Activated T-cell treated with anti-CD3 and anti-CD28 coated beads for 24 hours (primary cell): ENCODE results near the gene SYT13.
"Not testable (repeated sequence)": the region's sequence is repeated elsewhere in the genome, so short reads cannot be mapped to it uniquely, and the experiment has no call there.

Source experiments
- DNase-seq: peaks from one replicate; pipeline ENCODE4 v3.0.0-alpha.2; 2020; ENCODE audit warnings: low read depth

The SYT13 gene

GRCh38 chr11:45272701-45273100 lies 13.4 kb downstream of the SYT13 start:
- DNase-seq = no peak

- DNase-seq = no peak
Measured at GRCh38 chr11:45270946-45271716, 15.0 kb downstream of the SYT13 start.

DNA sequence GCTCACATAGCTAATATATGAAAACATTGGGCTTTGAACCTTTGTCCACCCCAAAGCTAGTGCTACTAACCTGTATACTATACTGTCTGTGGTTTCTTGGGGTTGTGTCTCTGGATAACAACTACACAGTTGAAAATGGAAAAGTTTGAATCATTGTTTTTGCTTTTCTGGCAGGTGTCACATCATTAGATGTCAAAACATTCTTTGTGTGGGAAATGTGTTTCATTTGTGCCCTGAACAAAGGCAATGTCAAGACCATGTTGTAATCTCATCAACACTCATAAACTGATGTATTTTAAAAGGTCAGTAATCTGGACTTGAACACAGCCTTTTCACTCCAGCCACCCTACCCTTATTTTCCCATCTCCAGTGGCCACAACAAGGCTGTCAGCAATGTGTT lies 16.5 kb downstream of the SYT13 start:
- DNase-seq = no peak

DNA sequence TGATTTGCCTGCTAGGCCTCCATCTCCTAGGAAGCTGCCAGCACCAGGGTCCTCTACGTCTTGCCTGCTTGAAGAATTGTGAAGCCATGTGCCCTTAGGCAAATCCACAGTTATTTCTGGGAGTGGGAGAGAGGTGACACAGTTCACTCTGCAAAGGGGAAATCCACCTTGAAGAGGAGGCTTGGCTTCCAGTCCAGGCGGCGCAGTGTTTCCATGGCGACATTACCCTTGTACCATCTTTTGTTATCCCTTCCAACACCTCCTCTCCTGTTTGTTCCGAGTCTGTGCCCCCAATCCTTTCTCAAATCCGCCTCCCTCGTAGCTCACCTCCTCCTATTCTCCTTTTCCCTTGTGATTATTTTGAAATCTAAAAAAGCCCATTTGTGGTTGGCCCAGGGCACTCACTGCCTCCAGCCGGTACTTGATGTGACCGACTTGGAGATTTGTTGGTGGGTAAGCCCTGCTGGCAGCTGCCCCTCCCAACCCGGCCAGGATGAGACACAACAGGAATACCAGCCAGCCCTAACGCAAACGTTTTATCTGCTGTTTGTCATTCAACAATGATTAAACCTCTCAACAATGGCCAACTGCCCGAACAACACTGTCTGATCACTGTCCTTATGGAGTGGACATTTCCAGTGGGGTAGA lies 18.4 kb downstream of the SYT13 start:
- no peak for DNase-seq

GRCh38 chr11:45267052-45267451 lies 19.1 kb downstream of the SYT13 start:
- no peak for DNase-seq

DNA sequence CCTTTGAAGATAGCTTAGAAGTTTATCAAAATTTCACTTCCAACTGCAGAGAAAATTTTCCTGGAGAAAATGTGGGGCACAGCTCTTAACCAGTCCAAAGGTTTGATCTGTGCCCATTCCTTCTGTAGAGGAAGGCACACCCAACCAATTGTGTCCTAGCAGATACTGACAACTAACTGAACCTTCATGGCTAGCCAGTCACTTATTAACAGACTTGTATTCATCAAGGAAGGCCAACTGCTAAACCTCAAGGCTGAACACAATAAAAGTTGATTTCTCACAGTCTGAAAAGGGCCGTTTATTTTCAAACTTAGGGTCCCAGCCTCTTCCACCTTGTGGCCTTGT lies 19.5 kb downstream of the SYT13 start:
- DNase-seq = no peak

GRCh38 chr11:45265969-45266675 lies 20.0 kb downstream of the SYT13 start:
- DNase-seq = no peak

GRCh38 chr11:45264839-45265515 lies 21.2 kb downstream of the SYT13 start:
- no peak for DNase-seq

- no peak for DNase-seq
Measured at GRCh38 chr11:45263773-45264172, 22.4 kb downstream of the SYT13 start.

- no peak for DNase-seq
Measured at GRCh38 chr11:45262900-45263299, 23.2 kb downstream of the SYT13 start.

- no peak for DNase-seq
Measured at GRCh38 chr11:45260071-45260470, 26.1 kb downstream of the SYT13 start.

- DNase-seq = no peak
Measured at GRCh38 chr11:45259592-45259991, 26.5 kb downstream of the SYT13 start.

- no peak for DNase-seq
Measured at GRCh38 chr11:45258982-45259530, 27.1 kb downstream of the SYT13 start.

DNA sequence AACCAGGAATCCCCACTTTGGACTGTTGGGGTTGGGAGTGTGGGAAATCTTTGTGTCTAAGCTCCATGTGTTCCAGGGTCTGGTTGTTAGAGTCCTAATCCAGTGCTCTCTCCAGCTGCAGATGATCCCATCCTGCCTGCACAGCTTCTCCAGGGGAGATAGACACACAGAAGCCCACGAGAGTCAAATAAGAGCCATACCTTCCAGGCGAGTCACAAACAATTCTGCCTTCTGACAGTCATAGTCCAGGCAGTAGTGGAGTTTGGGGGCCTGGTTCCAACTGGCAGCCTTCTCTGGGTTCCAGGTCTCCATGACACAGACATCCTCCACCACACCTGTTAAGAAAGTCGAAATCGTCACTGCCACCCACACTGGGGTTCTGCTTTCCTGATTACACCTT lies 32.1 kb downstream of the SYT13 start:
- DNase-seq = no peak

DNA sequence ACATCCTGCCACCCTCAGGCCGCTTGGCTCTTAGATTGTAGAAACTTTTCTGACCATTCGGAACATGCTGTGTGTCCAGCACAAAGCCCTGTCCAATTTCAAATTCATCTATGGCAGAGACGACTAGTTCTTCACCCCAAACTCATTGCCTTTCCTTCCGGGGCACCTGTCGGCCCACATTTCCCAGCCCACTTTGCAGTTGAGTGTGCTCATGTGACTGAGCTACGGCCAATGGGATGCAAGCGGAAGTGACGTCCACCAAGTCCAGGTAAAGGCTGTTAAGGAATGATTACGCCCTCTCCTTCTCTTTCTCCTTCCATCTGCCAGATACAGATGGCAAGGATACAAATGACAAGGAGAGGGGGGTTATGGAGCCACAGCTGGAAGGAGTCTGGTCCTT lies 32.5 kb downstream of the SYT13 start:
- no peak for DNase-seq

DNA sequence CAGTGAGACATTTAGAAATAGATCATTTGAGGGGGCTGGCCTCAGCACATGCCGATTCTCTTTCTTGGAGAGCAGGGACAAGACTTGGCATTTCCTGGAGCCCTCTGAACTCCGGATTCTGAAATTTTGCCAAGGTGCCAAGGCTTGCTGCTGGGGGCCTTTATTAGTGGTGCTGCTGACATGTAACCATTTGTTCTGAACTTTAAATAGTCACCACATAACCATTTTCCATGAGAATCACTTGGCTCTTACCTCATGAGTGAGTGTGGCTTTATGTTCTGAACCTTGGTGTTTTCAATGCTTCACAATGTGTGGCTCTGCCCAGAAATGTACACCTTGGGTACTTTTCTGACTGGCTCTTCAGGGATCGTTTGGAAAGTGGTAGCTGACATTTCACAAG lies 33.3 kb downstream of the SYT13 start:
- no peak for DNase-seq

GRCh38 chr11:45252134-45252856 lies 33.8 kb downstream of the SYT13 start:
- no peak for DNase-seq

DNA sequence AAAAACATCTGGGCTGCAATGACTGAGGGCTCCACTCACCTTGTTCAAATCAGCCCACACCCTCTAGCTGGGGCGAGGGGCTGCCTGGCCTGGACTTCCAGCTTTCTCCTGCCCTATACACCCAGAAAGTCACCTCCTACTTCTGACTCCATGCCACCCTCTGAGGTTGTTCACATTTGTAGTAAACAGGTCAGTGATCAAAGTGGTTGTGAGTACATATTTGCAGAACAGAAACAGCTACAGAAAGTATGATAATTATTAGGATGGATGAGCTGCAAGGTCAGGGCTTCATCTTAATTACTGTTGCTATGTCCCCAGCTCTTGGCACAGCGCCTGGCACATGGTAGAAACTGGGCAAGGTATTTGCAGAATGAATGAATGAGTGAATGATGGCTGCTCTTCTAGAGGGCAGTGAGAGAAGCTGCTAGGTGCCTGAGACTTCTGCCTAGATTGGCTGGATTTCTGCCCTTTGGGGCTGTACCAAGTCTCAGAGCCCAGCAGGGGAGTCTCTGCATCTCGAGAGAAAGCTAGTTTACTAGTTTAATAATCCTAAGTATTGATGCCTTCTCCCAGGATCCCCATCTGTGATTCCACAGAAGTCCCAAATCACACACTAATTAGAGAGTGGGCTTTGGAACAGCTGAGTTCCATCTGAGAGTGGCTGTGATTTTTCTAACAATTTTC lies 36.0 kb downstream of the SYT13 start:
- DNase-seq = no peak

- DNase-seq = not testable (repeated sequence)
Measured at GRCh38 chr11:45249372-45249771, 36.8 kb downstream of the SYT13 start.

GRCh38 chr11:45248501-45249011 lies 37.6 kb downstream of the SYT13 start:
- DNase-seq = no peak

- no peak for DNase-seq
Measured at GRCh38 chr11:45247433-45247832, 38.7 kb downstream of the SYT13 start.
